ENCODE results near the gene DHX35. TPM values are rescaled to one million over a fixed set of nuclear protein-coding genes. Genes with fewer than 3 reads are reported as not detected.

DHX35 gene
- total and polyA plus RNA-seq, 2 of the 4 experiments (the other 2 are of a cell fraction) = 9.1 to 13.5 TPM

DNA sequence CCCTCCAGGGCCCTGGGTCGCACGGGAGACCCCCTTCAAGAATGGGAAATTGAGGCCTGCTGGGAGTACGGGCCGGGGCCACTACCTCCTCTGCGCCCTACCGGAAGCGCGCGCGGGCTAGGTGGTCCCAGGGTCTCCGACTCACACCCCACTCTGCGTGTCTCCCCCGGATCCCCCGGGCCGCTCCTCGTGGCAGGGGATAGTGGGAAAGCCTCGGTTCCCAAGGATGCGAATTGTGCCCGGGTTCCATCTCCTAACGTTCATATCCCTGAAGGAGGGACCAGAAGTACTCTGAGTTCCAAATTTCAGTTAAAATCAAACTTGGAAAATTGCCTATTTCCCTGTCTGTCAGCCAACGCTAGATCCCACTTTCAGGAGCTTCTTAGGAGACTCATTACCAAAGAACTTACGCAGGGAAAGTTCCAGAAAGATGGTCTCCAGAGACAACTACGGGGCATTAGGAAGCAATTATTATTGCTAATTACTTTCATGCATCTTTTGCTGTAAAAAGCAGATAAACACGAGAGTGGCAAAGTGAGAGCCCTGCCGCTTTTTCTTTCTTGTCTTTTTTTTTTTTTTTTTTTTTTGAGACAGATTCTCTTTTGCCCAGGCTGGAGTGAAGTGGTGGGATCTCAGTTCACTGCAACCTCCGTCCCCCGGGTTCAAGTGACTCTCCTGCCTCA is 35.1 kb upstream of the DHX35 start:
- Histone ChIP-seq H4K8ac (ENCODE audit: low read depth in 2 of 2, low read length in 2 of 2) (peak overlapping the region in 1 of 2 experiments; percentile 5; a peak in 2 of 4 replicates), H4K5ac (ENCODE audit: low read depth, low read length) (no peak overlapping the region), H3K4ac (ENCODE audit: low read depth, low read length) (peak overlapping the region; percentile 16; the same call in 1 of the 2 replicates), H3K9me1 (ENCODE audit: insufficient read depth, low read length) (peaks cover 8% of the 10 kb centered on the region; the same call in 1 of the 2 replicates), H4K20me1 (ENCODE audit: insufficient read depth, low read length) (peaks cover 5% of the 10 kb centered on the region; the same call in 1 of the 2 replicates), H3K27me3 (ENCODE audit: control insufficient read depth, insufficient read depth, low read length) (0 out of 2 replicates have a peak, but pooled peaks cover 1% of the 10 kb centered on the region), H2AK9ac (replicated peaks; ENCODE audit: low read depth, low read length, poor library complexity) (peak overlapping the region; percentile 92), H3K18ac (ENCODE audit: low read depth, low read length) (no peak overlapping the region), H3K36me3 (ENCODE audit: control insufficient read depth, insufficient read depth, low read length) (no peaks in the 10 kb centered on the region), H3K79me1 (ENCODE audit: low read depth in 1 of 2, low read length in 2 of 2) (peaks cover 4 to 32% of the 10 kb centered on the region in 2 experiments; a peak in 2 of 4 replicates), H3K4me2 (ENCODE audit: low read depth, low read length) (peak overlapping the region; percentile 87), H2BK120ac (ENCODE audit: low read depth, low read length) (no peak overlapping the region), H3K27ac (ENCODE audit: insufficient read depth, low read length) (peak overlapping the region; percentile 12; the same call in 1 of the 2 replicates), H3K23ac (ENCODE audit: low read depth, low read length) (peak overlapping the region; percentile 87), H3K9ac (ENCODE audit: low read depth, low read length) (peak overlapping the region; percentile 73), H3K14ac (replicated peaks; ENCODE audit: low read depth, low read length) (peak overlapping the region; percentile 72), H3K4me3 (ENCODE audit: insufficient read depth, low read depth, low read length) (peak overlapping the region; percentile 66), H2AFZ (replicated peaks; ENCODE audit: low read length, poor library complexity) (peak overlapping the region; percentile 97), H3K56ac (ENCODE audit: extremely low read depth, insufficient read depth, low read length) (peak overlapping the region; percentile 71), H2BK5ac (ENCODE audit: low read depth, low read length, poor library complexity, severe bottlenecking) (peak overlapping the region; percentile 9), H2BK15ac (ENCODE audit: low read depth, low read length) (no peak overlapping the region), H3K4me1 (ENCODE audit: control insufficient read depth, insufficient read depth, low read length) (peaks cover 5% of the 10 kb centered on the region), H4K91ac (ENCODE audit: insufficient read depth, low read depth, low read length) (no peak overlapping the region; the same call in 1 of the 2 replicates), H3K9me3 (ENCODE audit: control insufficient read depth, insufficient read depth, low read length) (no peaks in the 10 kb centered on the region), H2BK20ac (ENCODE audit: low read depth, low read length) (no peak overlapping the region), H2AK5ac (ENCODE audit: low read depth, low read length) (no peak overlapping the region)
- peak; percentile 36 for DNase-seq
- ATAC-seq (ENCODE audit: low read depth) = no peak
- no TSS peak for BruUV-seq (replicated peaks)
- intact Hi-C loops (cut with micrococcal nuclease) = loop anchor here (1.0 kb wide), 3 partner anchors 35 to 281 kb away; partner anchors contain the start of gene DHX35
- ChIA-PET POLR2A (ENCODE audit: unreplicated experiment) (no interaction called here), CTCF (interaction anchor here (0.9 to 1.4 kb wide), 3 partner anchors 35 to 121 kb away, joined by 4 to 5 read pairs (median 4); partner anchors contain the start of gene DHX35)
- dilution Hi-C loops (cut with HindIII; ENCODE audit: low sequenced_read_pairs, unreplicated experiment) = no loop called here
- in situ Hi-C loops (cut with MboI; ENCODE audit: low sequenced_read_pairs) = loop anchor here (10.0 kb wide), 1 partner anchor 118 kb away; no protein-coding TSS in a partner anchor
- TF ChIP-seq CEBPB (IDR thresholded peaks at IDR 0.05; ENCODE audit: low read depth, low read length) = no peak
- TF ChIP-seq POLR2A (IDR thresholded peaks at IDR 0.05; ENCODE audit: low read depth, low read length) = no peak
- no peak for TF ChIP-seq MAZ (IDR thresholded peaks at IDR 0.05; ENCODE audit: borderline replicate concordance, low read depth, low read length)
- no peak for TF ChIP-seq RAD21 (IDR thresholded peaks at IDR 0.05; ENCODE audit: low read length)
- TF ChIP-seq, protein P1, sequence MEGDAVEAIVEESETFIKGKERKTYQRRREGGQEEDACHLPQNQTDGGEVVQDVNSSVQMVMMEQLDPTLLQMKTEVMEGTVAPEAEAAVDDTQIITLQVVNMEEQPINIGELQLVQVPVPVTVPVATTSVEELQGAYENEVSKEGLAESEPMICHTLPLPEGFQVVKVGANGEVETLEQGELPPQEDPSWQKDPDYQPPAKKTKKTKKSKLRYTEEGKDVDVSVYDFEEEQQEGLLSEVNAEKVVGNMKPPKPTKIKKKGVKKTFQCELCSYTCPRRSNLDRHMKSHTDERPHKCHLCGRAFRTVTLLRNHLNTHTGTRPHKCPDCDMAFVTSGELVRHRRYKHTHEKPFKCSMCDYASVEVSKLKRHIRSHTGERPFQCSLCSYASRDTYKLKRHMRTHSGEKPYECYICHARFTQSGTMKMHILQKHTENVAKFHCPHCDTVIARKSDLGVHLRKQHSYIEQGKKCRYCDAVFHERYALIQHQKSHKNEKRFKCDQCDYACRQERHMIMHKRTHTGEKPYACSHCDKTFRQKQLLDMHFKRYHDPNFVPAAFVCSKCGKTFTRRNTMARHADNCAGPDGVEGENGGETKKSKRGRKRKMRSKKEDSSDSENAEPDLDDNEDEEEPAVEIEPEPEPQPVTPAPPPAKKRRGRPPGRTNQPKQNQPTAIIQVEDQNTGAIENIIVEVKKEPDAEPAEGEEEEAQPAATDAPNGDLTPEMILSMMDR (conservative IDR thresholded peaks at IDR 0.05; ENCODE audit: low read depth, low read length) = no peak
- TF ChIP-seq MXI1 (IDR thresholded peaks at IDR 0.05; ENCODE audit: borderline replicate concordance, low read depth, low read length) = no peak
- no peak for TF ChIP-seq MAFK (IDR thresholded peaks at IDR 0.05; ENCODE audit: low read depth, low read length)
- TF ChIP-seq FOS (IDR thresholded peaks at IDR 0.05; ENCODE audit: low read depth, low read length) = no peak
- TF ChIP-seq CHD1 (IDR thresholded peaks at IDR 0.05; ENCODE audit: low read depth, low read length) = no peak
- TF ChIP-seq, protein P2, sequence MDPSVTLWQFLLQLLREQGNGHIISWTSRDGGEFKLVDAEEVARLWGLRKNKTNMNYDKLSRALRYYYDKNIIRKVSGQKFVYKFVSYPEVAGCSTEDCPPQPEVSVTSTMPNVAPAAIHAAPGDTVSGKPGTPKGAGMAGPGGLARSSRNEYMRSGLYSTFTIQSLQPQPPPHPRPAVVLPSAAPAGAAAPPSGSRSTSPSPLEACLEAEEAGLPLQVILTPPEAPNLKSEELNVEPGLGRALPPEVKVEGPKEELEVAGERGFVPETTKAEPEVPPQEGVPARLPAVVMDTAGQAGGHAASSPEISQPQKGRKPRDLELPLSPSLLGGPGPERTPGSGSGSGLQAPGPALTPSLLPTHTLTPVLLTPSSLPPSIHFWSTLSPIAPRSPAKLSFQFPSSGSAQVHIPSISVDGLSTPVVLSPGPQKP (IDR thresholded peaks at IDR 0.05; ENCODE audit: borderline replicate concordance, low read depth, low read length) = no peak
- TF ChIP-seq RCOR1 (IDR thresholded peaks at IDR 0.05; ENCODE audit: insufficient replicate concordance, low read length) = no peak
- WGBS, 2 experiments (ENCODE audit: extremely low coverage in 2 of 2, insufficient read length in 1 of 2) = 1% methylated on average over 9 of the region's 27 CpGs; no CpG with 5 or more reads in 1 of the 2 experiments

Data from IMR-90 (cell line).